ENCODE data around the gene IL17RD. TPM values are rescaled to one million over a fixed set of nuclear protein-coding genes. Genes with fewer than 3 reads are reported as not detected.

The IL17RD gene
- total and polyA plus RNA-seq, 2 of the 13 experiments (the other 11 are each of a cell fraction or from before 2014, with no cell fraction given): 0.28 to 0.31 TPM

DNA sequence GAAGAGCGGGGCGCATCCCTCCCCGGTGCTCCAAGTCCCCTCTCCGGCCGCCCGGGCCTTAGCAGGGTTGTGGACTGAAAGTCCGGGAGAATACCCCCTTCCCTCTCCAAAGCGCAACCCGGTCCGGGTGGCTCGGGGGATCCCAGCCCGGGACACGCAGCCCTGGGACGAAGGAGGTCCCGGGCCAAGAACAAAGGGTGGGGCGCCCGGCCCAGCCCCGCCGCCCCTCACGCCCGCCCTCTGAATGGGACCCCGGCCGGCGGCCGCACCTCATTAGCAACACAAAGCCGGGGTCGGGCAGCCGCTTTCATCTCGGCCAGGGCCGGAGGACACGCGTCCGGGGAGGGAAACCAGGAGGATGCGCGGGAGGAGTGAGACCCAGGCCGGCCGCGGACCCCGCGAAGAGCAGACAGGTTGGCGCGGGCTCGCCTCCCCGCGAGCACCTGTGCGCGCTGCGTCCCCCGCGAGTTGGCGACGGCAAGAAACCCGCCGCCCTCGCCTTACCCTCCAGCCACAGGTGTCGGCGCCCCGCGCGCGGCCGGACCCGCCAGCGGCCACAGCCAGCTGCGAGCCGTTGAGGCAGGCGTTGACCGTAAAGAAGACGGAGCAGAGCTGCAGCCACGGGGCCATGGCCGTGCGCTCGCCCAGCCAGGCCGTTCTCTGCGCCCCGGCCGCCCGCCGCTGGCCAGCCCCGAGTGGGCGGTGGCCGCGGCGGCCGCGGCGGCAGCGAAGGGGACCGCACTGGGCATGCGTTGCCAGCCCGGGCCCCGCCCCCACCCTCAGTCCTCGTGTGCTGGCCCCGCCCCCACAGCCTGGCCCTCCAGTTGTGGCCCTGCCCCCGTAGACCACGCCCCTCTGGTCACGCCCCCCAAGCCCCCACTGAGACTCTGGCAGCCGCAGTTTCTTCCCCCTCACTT, at the start of gene IL17RD (continued):
- TF ChIP-seq, protein P1, sequence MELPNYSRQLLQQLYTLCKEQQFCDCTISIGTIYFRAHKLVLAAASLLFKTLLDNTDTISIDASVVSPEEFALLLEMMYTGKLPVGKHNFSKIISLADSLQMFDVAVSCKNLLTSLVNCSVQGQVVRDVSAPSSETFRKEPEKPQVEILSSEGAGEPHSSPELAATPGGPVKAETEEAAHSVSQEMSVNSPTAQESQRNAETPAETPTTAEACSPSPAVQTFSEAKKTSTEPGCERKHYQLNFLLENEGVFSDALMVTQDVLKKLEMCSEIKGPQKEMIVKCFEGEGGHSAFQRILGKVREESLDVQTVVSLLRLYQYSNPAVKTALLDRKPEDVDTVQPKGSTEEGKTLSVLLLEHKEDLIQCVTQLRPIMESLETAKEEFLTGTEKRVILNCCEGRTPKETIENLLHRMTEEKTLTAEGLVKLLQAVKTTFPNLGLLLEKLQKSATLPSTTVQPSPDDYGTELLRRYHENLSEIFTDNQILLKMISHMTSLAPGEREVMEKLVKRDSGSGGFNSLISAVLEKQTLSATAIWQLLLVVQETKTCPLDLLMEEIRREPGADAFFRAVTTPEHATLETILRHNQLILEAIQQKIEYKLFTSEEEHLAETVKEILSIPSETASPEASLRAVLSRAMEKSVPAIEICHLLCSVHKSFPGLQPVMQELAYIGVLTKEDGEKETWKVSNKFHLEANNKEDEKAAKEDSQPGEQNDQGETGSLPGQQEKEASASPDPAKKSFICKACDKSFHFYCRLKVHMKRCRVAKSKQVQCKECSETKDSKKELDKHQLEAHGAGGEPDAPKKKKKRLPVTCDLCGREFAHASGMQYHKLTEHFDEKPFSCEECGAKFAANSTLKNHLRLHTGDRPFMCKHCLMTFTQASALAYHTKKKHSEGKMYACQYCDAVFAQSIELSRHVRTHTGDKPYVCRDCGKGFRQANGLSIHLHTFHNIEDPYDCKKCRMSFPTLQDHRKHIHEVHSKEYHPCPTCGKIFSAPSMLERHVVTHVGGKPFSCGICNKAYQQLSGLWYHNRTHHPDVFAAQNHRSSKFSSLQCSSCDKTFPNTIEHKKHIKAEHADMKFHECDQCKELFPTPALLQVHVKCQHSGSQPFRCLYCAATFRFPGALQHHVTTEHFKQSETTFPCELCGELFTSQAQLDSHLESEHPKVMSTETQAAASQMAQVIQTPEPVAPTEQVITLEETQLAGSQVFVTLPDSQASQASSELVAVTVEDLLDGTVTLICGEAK (IDR thresholded peaks at IDR 0.05): no peak
- TF ChIP-seq, protein P1 (CRISPR knock-in tag; IDR thresholded peaks at IDR 0.05): peak; percentile 28; the same call in 1 of the 2 replicates
- TF ChIP-seq, protein P2, sequence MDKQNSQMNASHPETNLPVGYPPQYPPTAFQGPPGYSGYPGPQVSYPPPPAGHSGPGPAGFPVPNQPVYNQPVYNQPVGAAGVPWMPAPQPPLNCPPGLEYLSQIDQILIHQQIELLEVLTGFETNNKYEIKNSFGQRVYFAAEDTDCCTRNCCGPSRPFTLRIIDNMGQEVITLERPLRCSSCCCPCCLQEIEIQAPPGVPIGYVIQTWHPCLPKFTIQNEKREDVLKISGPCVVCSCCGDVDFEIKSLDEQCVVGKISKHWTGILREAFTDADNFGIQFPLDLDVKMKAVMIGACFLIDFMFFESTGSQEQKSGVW (CRISPR knock-in tag; IDR thresholded peaks at IDR 0.05; ENCODE audit: borderline replicate concordance): no peak
- TF ChIP-seq CBX5 (CRISPR knock-in tag; IDR thresholded peaks at IDR 0.05; ENCODE audit: borderline replicate concordance) (no peak), EZH2 (conservative IDR thresholded peaks at IDR 0.05; ENCODE audit: low read depth, low read length) (0 out of 2 replicates have a peak, but pooled peaks have one; percentile 78), SMAD3 (CRISPR knock-in tag; IDR thresholded peaks at IDR 0.05) (no peak), ZNF235 (CRISPR knock-in tag; IDR thresholded peaks at IDR 0.05; ENCODE audit: borderline replicate concordance) (no peak), ZNF530 (CRISPR knock-in tag; IDR thresholded peaks at IDR 0.05; ENCODE audit: low read depth) (no peak), HHEX (CRISPR knock-in tag; IDR thresholded peaks at IDR 0.05) (no peak), ZNF674 (CRISPR knock-in tag; IDR thresholded peaks at IDR 0.05; ENCODE audit: low read depth) (no peak), GLI4 (CRISPR knock-in tag; IDR thresholded peaks at IDR 0.05; ENCODE audit: borderline replicate concordance) (no peak), RCOR2 (CRISPR knock-in tag; IDR thresholded peaks at IDR 0.05) (no peak), SAP130 (CRISPR knock-in tag; IDR thresholded peaks at IDR 0.05; ENCODE audit: low read depth) (peak; percentile 41; the same call in 1 of the 2 replicates), ZFP36L2 (CRISPR knock-in tag; IDR thresholded peaks at IDR 0.05) (no peak)
- TF ChIP-seq, protein P3, sequence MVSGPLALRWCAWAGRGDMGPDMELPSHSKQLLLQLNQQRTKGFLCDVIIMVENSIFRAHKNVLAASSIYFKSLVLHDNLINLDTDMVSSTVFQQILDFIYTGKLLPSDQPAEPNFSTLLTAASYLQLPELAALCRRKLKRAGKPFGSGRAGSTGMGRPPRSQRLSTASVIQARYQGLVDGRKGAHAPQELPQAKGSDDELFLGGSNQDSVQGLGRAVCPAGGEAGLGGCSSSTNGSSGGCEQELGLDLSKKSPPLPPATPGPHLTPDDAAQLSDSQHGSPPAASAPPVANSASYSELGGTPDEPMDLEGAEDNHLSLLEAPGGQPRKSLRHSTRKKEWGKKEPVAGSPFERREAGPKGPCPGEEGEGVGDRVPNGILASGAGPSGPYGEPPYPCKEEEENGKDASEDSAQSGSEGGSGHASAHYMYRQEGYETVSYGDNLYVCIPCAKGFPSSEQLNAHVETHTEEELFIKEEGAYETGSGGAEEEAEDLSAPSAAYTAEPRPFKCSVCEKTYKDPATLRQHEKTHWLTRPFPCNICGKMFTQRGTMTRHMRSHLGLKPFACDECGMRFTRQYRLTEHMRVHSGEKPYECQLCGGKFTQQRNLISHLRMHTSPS (CRISPR knock-in tag; IDR thresholded peaks at IDR 0.05; ENCODE audit: low read depth): no peak
- TF ChIP-seq, protein P4, sequence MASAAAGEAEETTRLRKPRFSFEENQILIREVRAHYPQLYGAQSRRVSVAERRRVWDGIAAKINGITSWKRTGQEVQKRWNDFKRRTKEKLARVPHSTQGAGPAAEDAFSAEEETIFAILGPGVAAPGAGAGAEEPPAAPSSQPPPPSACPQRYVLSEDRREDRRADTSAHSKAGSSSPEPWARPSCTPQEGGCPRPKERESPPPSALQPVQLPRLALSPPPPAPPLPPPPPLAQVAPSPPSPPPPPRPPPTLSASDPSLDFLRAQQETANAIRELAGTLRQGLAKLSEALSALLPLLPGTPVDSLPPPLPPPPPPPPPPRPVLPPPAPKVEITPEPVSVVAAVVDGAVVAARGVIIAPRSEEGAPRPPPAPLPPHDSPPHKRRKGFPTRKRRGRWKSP (CRISPR knock-in tag; IDR thresholded peaks at IDR 0.05): no peak

All from HepG2 (cell line).